Gastrocnemius medialis (tissue), 4 donors: ENCODE data around the gene HSPB9. TPM values are rescaled to one million over a fixed set of nuclear protein-coding genes. Genes with fewer than 3 reads are reported as not detected.

Experiments used
- ATAC-seq, 2 donors: fragments of 150-250 bp; one replicate each; pipeline ENCODE4 v1.9.1; 2016
- DNase-seq, 2 donors: peaks; one replicate each; pipeline ENCODE4 v3.0.0-alpha.2; 2019
- H3K27ac ChIP-seq, 4 donors: fragments of 200-600 bp; sonication (generic); 1 replicate in 1 of 4; 2 replicates in 3 of 4; pipeline ENCODE4 v1.5.1; 2016 to 2018; ENCODE audit warnings: mild to moderate bottlenecking in 2 of 4, moderate library complexity in 1 of 4
- H3K27me3 ChIP-seq, 3 donors: fragments of 200-600 bp; sonication (generic) in 2 of 3; 1 replicate in 1 of 3; 2 replicates in 2 of 3; pipeline versions ENCODE4 v1.5.1 to v1.6.0; 2016 to 2019; ENCODE audit warnings: mild to moderate bottlenecking in 1 of 3, moderate library complexity in 1 of 3
- H3K36me3 ChIP-seq, 2 donors: fragments of 200-600 bp; sonication (generic) in 1 of 2; one replicate each; pipeline ENCODE4 v1.5.1; 2017 to 2018
- H3K4me1 ChIP-seq, 2 donors: fragments of 200-600 bp; sonication (generic) in 1 of 2; one replicate each; pipeline ENCODE4 v1.5.1; 2016 to 2017; ENCODE audit warnings: mild to moderate bottlenecking in 2 of 2
- H3K4me3 ChIP-seq, 4 donors: fragments of 200-600 bp; sonication (generic) in 3 of 4; 1 replicate in 1 of 4; 2 replicates in 3 of 4; pipeline ENCODE4 v1.5.1; 2016 to 2019; ENCODE audit warnings: mild to moderate bottlenecking in 2 of 4
- H3K9me3 ChIP-seq, 3 donors: fragments of 200-600 bp; sonication (generic) in 2 of 3; 1 replicate in 1 of 3; 2 replicates in 2 of 3; pipeline ENCODE4 v1.5.1; 2016 to 2019
- POLR2A ChIP-seq, 2 donors: fragments of 450-650 bp; IDR thresholded peaks; one replicate each; pipeline ENCODE4 v1.6.1; 2017; ENCODE audit warnings: antibody characterized with exemption in 2 of 2, mild to moderate bottlenecking in 2 of 2, moderate library complexity in 2 of 2
- in situ Hi-C, 4 donors: fragments of 200-750 bp; cut with MboI; loops; one replicate each; pipeline versions ENCODE4 v1.15.0 to v1.8.0; 2017; ENCODE audit warnings: low sequenced_read_pairs in 4 of 4
- intact Hi-C: fragments of 100-400 bp; cut with DNase I; formaldehyde crosslinking; loops from one replicate; pipeline ENCODE4 v1.15.1; 2023; ENCODE audit warnings: low total_unique reads
- total RNA-seq, 4 donors: library from RNA; depleted of rRNA; stranded (reverse); fragments of >200 nt; gene quantifications; one replicate each; pipeline versions ENCODE4 v1.1.0 to v1.2.3, GENCODE V29; 2016
- TF ChIP-seq, protein P1 (sequence below), 5 experiments: fragments of 450-650 bp in 3 of 5; fragments of 200-600 bp in 2 of 5; sonication (generic) in 2 of 5; IDR thresholded peaks in 4 of 5; conservative IDR thresholded peaks in 1 of 5; 1 replicate in 4 of 5; 2 replicates in 1 of 5; pipeline ENCODE4 v1.5.1; 2016 to 2019; ENCODE audit warnings: antibody characterized with exemption in 5 of 5, mild to moderate bottlenecking in 3 of 5, moderate library complexity in 3 of 5

Gene HSPB9
- total RNA-seq, 4 donors from 2014 or later, result not detected

- H3K9me3 ChIP-seq, result no peaks in the 10 kb centered on the region
- no peaks in the 10 kb centered on the region for H3K36me3 ChIP-seq
- no peak for TF ChIP-seq POLR2A (IDR thresholded peaks at IDR 0.05)
- TF ChIP-seq, protein P1, sequence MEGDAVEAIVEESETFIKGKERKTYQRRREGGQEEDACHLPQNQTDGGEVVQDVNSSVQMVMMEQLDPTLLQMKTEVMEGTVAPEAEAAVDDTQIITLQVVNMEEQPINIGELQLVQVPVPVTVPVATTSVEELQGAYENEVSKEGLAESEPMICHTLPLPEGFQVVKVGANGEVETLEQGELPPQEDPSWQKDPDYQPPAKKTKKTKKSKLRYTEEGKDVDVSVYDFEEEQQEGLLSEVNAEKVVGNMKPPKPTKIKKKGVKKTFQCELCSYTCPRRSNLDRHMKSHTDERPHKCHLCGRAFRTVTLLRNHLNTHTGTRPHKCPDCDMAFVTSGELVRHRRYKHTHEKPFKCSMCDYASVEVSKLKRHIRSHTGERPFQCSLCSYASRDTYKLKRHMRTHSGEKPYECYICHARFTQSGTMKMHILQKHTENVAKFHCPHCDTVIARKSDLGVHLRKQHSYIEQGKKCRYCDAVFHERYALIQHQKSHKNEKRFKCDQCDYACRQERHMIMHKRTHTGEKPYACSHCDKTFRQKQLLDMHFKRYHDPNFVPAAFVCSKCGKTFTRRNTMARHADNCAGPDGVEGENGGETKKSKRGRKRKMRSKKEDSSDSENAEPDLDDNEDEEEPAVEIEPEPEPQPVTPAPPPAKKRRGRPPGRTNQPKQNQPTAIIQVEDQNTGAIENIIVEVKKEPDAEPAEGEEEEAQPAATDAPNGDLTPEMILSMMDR (IDR thresholded peaks at IDR 0.05 in 4 of 5, conservative IDR thresholded peaks at IDR 0.05 in 1 of 5), result no peak
- no peak overlapping the region for H3K27ac ChIP-seq
- ATAC-seq, result no peak
- intact Hi-C loops, result no loop called here
- no peak overlapping the region for H3K4me3 ChIP-seq
- no peaks in the 10 kb centered on the region for H3K4me1 ChIP-seq
- no peak for DNase-seq
- H3K27me3 ChIP-seq, result no peaks in the 10 kb centered on the region
- in situ Hi-C loops, result no loop called here
Observed at GRCh38 chr17:42167807-42168206, 45.2 kb downstream of the HSPB9 start.

- H3K9me3 ChIP-seq, result no peaks in the 10 kb centered on the region
- H3K36me3 ChIP-seq, result no peaks in the 10 kb centered on the region
- H3K4me1 ChIP-seq, result no peaks in the 10 kb centered on the region
- no peak overlapping the region for H3K27ac ChIP-seq
- DNase-seq, result no peak
- no peak for ATAC-seq
- H3K4me3 ChIP-seq, result no peak overlapping the region
- intact Hi-C loops, result no loop called here
- no peaks in the 10 kb centered on the region for H3K27me3 ChIP-seq
- in situ Hi-C loops, result no loop called here
- TF ChIP-seq POLR2A (IDR thresholded peaks at IDR 0.05), result no peak
- TF ChIP-seq, protein P1 (IDR thresholded peaks at IDR 0.05 in 4 of 5, conservative IDR thresholded peaks at IDR 0.05 in 1 of 5), result no peak
Observed at GRCh38 chr17:42169351-42169750, 46.7 kb downstream of the HSPB9 start.

DNA sequence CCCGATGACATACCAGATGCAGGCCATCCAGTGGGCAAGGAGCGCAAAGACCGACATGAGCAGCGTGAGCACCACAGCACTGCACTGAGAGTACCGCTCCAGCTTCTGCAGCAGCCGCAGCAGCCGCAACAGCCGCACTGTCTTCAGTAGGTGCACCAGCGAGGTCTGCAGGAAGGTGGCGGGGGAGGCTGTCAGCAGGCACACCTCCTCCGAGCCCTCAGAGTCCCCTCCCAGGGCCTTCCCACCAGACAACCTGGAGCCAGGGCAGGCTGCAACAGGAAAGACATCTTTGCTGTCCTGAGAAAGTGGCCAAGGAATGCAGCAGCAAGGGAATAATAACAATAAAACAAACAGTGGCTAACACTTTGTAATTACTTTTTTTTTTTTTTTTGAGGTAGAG, 49.2 kb downstream of the HSPB9 start:
- ATAC-seq (no peak), DNase-seq (no peak)
- H3K4me3 ChIP-seq, result no peak overlapping the region
- H3K9me3 ChIP-seq, result no peaks in the 10 kb centered on the region
- in situ Hi-C loops, result no loop called here
- H3K27me3 ChIP-seq, result no peaks in the 10 kb centered on the region
- TF ChIP-seq, protein P1 (IDR thresholded peaks at IDR 0.05 in 4 of 5, conservative IDR thresholded peaks at IDR 0.05 in 1 of 5), result no peak
- H3K4me1 ChIP-seq, result no peaks in the 10 kb centered on the region
- H3K36me3 ChIP-seq, result no peaks in the 10 kb centered on the region
- intact Hi-C loops, result no loop called here
- no peak overlapping the region for H3K27ac ChIP-seq

Other genes starting within 250 kb of the HSPB9 start
- 10 to 100 TPM; 20.8 to 35.0 (median 30.7) TPM for gene ACLY, start 203.9 kb upstream of the HSPB9 start, total RNA-seq
- gene ODAD4, start 192.2 kb upstream of the HSPB9 start, total RNA-seq, result 1 to 10 TPM in 1 of 4 donors, under 1 TPM in 2, not detected in 1; 0.13 to 1.3 (median 0.20) TPM
- 10 to 100 TPM; 15.1 to 26.2 (median 20.4) TPM for gene CNP, start 156.0 kb upstream of the HSPB9 start, total RNA-seq
- 10 to 100 TPM; 64.4 to 78.9 (median 66.4) TPM for gene DNAJC7, start 105.4 kb upstream of the HSPB9 start, total RNA-seq
- gene NKIRAS2, start 102.7 kb upstream of the HSPB9 start, total RNA-seq, result 10 to 100 TPM; 48.8 to 77.0 (median 63.4) TPM
- gene C17orf113, start 72.2 kb upstream of the HSPB9 start, total RNA-seq, result under 1 TPM; 0.13 to 0.86 (median 0.38) TPM
- under 1 TPM in 2 of 4 donors, not detected in 2; 0.26 to 0.78 TPM for gene ZNF385C, start 24.3 kb upstream of the HSPB9 start, total RNA-seq
- 1 to 10 TPM; 1.1 to 4.4 (median 3.1) TPM for gene DHX58, start 10.1 kb upstream of the HSPB9 start, total RNA-seq
- gene KAT2A, start 1.4 kb upstream of the HSPB9 start, total RNA-seq, result 10 to 100 TPM in 1 of 4 donors, 1 to 10 TPM in 3; 1.8 to 15.0 (median 6.3) TPM
- gene RAB5C, start 32.2 kb downstream of the HSPB9 start, total RNA-seq, result 10 to 100 TPM; 33.0 to 42.5 (median 37.6) TPM
- gene KCNH4, start 58.3 kb downstream of the HSPB9 start, total RNA-seq, result not detected
- not detected for gene HCRT, start 62.6 kb downstream of the HSPB9 start, total RNA-seq
- 10 to 100 TPM; 13.8 to 20.0 (median 18.2) TPM for gene GHDC, start 71.7 kb downstream of the HSPB9 start, total RNA-seq
- 100 to 1,000 TPM in 1 of 4 donors, 10 to 100 TPM in 3; 77.3 to 150 (median 80.7) TPM for gene STAT5B, start 153.6 kb downstream of the HSPB9 start, total RNA-seq
- 10 to 100 TPM; 36.0 to 87.0 (median 60.7) TPM for gene STAT5A, start 165.7 kb downstream of the HSPB9 start, total RNA-seq